HG03342 (cell line): ENCODE results near the gene TDRD12.
"Not testable (repeated sequence)": the region's sequence is repeated elsewhere in the genome, so short reads cannot be mapped to it uniquely, and the experiment has no call there.

Source experiments
- ATAC-seq: cut with Tn5 transposase; IDR thresholded peaks from one replicate; pipeline ENCODE4 v1.9.1; 2021; ENCODE audit warnings: mild to moderate bottlenecking, moderate library complexity; ENCODE audit not compliant: unreplicated experiment

TDRD12 gene

DNA sequence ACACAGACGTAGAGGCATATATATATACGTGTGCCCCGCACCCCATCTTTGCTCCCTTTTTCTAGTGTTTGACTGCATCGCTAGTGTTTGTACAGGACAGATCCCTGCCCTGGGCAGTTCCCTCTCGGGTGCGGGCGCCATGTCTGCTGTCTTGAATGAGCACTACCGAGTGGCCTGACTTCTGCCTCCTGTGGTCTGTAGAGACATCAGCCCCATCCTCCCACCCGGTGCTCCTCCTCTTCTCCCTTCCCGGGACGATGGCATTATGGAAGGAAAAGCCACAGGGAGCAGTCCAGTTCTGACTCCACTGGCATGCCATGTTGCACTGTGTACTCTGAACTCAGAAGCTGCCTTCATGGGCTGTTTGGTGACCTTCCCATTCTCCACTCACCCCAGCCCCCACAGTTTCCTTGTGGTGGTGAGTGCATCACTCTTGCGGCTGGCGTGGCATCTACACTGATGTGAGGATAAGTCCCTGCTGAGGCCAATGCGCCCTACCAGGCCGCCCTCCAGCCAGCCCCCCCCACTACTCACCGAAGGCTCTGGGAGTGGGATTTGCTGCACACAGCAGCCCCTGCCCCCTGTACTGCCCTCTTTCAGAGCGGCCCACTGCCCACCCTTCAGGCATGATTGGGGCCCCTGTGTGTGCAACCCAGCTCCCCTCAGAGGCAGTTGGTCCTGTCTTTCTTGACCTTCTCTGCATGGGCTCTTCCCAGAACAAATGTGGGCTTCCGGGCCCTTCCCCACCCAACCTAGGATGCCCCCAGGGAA, 25.2 kb downstream of the TDRD12 start:
- ATAC-seq, result no peak

GRCh38 chr19:32745594-32746251, 26.2 kb downstream of the TDRD12 start:
- ATAC-seq, result not testable (repeated sequence)

DNA sequence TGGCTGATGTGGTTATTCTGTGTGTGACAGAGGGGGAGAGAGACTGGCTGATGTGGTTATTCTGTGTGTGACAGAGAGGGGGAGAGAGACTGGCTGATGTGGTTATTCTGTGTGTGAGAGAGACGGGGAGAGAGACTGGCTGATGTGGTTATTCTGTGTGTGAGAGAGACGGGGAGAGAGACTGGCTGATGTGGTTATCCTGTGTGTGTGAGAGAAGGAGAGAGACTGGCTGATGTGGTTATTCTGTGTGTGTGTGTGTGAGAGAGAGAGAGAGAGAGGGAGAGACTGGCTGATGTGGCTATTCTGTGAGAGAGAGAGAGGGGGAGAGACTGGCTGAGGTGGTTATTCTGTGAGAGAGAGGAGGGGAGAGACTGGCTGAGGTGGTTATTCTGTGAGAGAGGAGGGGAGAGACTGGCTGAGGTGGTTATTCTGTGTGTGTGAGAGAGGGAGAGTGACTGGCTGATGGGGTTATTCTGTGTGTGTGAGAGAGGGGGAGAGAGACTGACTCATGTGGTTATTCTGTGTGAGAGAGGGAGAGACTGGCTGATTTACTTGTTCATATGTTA, 27.1 kb downstream of the TDRD12 start:
- ATAC-seq, result not testable (repeated sequence)

GRCh38 chr19:32748497-32748896, 28.9 kb downstream of the TDRD12 start:
- ATAC-seq, result no peak

DNA sequence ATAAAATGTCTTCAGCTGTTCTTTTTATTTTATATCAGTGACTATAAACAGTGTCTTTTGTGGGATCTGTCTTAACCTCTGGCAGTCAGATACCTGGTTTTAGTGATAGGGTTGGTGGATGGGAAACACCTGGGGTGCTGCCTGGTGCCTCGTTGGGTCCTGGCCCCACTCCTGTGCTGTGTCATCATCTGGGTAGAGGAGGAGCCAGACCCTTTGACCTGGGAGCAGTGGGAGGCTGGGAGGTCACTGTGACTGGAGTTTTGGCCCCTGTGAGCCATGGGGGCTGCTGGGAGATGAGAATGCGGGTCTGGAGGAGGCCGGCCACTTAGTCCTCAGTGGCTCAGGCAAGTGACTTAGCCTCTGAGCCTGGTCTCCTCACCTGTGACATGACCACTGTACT, 29.4 kb downstream of the TDRD12 start:
- ATAC-seq, result no peak

DNA sequence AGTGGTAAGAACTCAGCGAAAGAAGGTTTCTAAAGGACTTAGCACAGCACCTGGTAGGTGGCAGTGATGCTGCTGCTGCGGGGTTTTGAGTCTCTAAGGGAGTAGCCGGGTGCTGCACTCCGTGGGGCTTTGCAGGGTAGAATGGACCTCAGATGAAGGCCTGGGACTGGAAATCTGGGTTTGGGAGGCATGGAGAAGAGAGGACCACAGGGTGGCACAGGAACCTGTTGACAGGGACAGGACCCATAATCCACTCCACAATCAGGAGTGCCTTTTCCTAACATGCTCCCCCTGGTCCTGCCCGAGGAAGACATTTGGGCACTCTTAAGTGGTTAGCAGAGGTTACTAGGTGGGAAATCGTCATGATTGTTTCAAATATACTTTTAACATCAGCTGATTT, 29.8 kb downstream of the TDRD12 start:
- no peak for ATAC-seq

DNA sequence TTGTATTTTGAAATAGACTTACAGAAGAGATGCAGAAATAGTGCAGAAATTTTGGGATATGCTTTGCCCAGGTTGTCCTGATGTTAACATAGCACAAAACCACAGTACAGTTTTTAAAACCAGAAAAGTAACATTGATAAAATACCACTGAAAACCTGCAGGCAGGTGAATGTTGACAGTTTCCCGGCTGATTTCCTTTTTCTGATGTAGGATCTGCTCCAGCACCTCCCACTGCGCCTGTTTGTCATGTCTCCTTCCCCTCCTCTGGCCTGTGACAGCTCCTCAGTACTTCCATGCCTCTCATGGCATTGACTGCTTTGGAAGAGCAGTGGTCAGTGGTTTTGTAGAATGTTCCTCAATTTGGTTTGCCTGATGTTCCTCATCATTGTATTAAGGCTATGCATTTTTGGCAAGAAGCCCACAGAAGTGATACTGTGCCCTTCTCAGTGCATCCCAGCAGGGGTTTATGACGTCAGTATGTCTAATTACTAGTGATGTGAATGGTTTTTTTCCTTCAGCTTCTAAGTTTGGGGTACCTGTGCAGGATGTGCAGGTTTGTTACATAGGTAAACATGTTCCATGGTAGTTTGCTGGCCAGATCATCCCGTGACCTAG, 31.0 kb downstream of the TDRD12 start:
- no peak for ATAC-seq

DNA sequence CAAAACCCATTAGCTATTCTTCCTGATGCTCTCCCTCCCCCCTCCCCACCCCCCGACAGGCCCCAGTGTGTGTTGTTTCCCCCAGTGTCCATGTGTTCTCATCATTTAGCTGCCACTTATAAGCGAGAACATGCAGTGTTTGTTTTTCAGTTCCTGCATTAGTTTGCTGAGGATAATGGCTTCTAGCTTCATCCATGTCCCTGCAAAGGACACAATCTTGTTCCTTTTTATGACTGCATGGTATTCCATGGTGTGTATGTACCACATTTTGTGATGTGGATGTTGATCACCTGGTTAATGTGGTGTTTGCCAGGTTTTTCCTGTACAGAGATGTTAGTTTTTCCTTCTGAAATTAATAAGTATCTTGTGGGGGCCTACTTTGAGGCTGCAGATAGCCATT, 31.5 kb downstream of the TDRD12 start:
- no peak for ATAC-seq

DNA sequence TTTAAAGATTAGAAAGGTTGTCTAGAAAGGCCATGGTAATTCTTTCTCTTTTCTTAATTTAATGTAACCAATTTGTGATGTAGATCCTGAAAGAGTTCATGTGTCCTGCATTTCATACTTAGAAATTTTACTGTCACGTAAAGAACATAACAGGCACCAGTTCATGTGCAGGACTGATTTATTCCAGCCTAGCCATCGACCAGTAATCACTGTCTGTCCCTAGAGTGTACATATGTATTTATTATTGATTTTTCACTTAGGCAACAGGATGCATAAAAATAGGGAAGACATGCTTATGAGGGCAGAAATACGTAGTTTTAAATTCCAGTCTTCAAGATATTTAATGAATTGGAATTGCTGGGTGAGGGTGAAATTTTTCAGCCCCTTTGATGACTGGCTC, 37.6 kb downstream of the TDRD12 start:
- no peak for ATAC-seq

GRCh38 chr19:32765365-32765764, 45.8 kb downstream of the TDRD12 start:
- not testable (repeated sequence) for ATAC-seq

DNA sequence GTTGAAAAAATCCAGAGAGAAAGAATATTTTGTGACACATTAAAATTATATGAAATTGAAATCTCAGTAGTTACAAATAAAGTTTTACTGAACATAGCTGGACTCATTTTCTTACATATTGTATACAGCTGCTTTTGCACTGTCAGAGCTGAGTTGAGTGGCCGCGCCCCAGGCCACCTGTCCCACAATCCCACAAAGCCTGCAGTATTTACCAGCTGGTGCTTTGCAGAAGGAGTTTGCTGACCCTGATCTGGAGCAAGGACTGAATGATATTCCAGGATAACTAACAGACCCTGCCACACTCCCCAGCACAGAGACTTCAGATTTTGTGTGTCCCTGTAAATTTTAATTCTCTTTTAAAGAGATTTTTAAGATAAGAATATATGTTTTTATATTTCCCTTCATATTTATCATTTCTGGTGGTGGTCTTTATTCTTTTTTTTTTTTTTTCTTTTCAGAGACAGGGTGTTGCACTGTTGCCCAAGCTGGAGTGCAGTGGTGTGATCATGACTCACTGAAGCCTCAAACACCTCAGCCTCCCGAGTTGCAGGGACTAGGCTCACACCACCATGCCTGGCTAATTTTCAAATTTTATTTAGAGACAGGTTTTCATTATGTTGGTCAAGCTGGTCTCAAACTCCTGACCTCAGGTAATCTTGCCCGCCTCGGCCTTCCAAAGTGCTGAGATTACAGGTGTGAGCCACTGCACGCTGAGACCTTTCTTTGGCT, 48.5 kb downstream of the TDRD12 start:
- no peak for ATAC-seq

DNA sequence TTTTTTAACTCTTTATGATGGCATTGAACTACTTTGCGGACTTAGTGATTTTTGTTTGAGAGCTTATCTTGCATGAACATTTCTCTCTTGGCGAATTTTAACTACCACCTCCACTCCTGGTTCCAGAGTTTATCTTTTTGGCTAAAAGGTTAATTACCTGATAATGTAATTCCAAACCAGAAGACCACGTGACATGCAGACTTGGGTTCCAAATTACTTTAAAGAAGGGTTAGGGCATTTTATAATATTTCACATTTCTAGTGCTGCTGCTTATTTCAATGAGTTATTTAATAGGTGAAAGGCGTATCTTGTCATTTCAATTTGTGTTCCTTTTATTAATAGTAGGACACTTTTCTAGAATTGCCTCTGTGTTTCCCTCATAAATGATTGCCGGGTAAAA, 52.0 kb downstream of the TDRD12 start:
- ATAC-seq, result no peak

GRCh38 chr19:32773126-32773525, 53.6 kb downstream of the TDRD12 start:
- no peak for ATAC-seq

- no peak for ATAC-seq
Observed at GRCh38 chr19:32779082-32779481, 59.5 kb downstream of the TDRD12 start.

DNA sequence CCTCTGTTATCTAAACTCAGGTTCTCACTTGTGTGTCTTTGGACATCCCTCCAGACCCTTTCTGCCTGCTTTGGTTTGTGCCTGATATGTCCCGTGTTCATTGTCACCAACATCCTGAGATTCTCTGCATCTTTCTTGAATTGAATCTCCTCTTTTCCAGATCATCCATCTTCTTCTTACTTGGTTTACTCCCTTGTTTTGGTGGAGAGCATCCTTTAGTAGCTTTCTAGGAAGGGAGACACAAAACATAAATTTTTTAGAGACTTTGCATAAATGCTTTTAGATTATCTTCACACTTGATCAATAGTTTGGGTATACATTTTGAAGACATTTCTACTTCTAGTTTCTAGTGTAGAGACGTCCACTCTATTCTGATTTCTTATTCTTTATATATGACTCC, 61.7 kb downstream of the TDRD12 start:
- no peak for ATAC-seq

DNA sequence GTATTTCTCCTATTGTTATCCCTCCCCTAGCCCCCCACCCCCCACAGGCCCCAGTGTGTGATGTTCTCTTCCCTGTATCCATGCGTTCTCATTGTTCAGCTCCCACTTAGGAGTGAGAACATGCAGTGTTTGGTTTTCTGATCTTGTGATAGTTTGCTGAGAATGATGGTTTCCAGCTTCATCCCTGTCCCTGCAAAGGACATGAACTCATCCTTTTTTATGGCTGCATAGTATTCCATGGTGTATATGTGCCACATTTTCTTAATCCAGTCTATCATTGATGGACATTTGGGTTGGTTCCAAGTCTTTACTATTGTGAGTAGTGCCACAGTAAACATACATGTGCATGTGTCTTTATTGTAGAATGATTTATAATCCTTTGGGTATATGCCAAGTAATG, 62.5 kb downstream of the TDRD12 start:
- ATAC-seq, result not testable (repeated sequence)

- not testable (repeated sequence) for ATAC-seq
Observed at GRCh38 chr19:32787161-32787813, 67.7 kb downstream of the TDRD12 start.

DNA sequence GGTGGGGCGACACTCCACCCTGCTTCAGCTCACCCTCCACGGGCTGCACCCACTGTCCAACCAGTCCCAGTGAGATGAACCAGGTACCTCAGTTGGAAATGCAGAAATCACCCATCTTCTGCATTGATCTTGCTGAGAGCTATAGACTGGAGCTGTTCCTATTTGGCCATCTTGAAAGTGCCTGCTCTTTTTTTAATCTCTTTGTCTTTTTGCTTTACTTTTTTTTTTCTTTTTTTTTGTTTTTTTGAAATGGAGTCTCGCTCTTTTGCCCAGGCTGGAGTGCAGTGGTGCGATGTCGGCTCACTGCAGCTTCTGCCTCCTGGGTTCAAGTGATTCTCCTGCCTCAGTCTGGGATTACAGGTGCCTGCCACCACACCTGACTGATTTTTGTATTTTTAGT, 68.3 kb downstream of the TDRD12 start:
- ATAC-seq, result not testable (repeated sequence)

DNA sequence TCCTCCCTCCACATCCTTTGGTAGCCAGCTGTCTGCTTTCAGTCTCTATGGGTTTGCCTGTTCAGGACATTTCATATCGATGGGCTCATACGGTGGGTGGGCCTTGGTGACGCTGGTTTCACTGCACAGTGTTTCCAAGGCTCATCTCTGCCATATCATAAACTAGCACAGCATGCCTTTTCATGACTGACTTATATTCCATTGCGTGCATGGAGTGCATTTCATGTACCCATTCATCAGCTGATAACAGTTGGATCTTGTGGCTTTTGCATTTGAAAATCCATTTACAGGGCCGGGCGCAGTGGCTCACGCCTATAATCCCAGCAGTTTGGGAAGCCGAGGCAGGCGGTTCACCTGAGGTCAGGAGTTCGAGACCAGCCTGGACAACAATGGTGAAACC, 69.9 kb downstream of the TDRD12 start:
- no peak for ATAC-seq

DNA sequence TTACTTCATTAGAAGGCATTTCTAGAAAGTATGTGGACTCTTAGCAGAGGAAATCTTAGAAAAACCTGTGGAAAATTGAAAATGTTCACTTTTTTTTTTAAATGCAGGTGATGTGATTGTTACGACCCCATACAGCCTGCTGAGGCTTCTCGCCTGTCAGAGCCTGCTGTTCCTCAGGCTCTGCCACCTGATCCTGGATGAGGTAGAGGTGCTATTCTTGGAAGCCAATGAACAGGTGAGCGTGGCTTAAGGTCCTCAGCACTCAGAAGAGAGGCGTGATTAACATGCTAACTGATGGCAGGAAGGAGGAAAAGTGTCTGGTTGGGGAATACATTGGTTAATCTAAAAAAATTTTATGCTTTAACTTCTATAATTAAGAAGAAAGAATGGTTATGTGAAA, 78.6 kb downstream of the TDRD12 start:
- no peak for ATAC-seq

GRCh38 chr19:32800191-32800590, 80.6 kb downstream of the TDRD12 start:
- ATAC-seq, result no peak
